SU-DHL-6 (cell line): ENCODE results near the gene ACTL7A.
"Not testable (repeated sequence)": the region's sequence is repeated elsewhere in the genome, so short reads cannot be mapped to it uniquely, and the experiment has no call there.

ENCODE experiments used
- H2AFZ ChIP-seq: fragments of 200-600 bp; sonication (generic); 2 replicates; pipeline ENCODE4 v1.6.1; 2014; ENCODE audit warnings: low read depth, mild to moderate bottlenecking, moderate library complexity, mixed read lengths, antibody characterized with exemption, low read length; ENCODE audit not compliant: severe bottlenecking
- H3F3A ChIP-seq: fragments of 200-600 bp; shearing (Covaris generic); 2 replicates; pipeline ENCODE4 v1.6.0; 2016; ENCODE audit warnings: antibody characterized with exemption, mild to moderate bottlenecking; ENCODE audit not compliant: insufficient read depth
- H3K27ac ChIP-seq: fragments of 200-600 bp; sonication (generic); 2 replicates; pipeline ENCODE4 v1.5.1; 2016; ENCODE audit warnings: low read depth, mild to moderate bottlenecking, low read length, moderate library complexity, mixed read lengths
- H3K27me3 ChIP-seq: fragments of 200-600 bp; sonication (generic), shearing (Covaris generic); 2 replicates; pipeline ENCODE4 v1.6.0; 2014; ENCODE audit warnings: mild to moderate bottlenecking, low read length
- H3K36me3 ChIP-seq: fragments of 200-600 bp; sonication (generic); 2 replicates; pipeline ENCODE4 v1.6.1; 2014; ENCODE audit warnings: mild to moderate bottlenecking, low read length, mixed read lengths
- H3K4me2 ChIP-seq: fragments of 300-600, 200-600 bp; shearing (Covaris generic), sonication (generic); 2 replicates; pipeline ENCODE4 v1.6.0; 2014; ENCODE audit warnings: low read length, low read depth, mild to moderate bottlenecking; ENCODE audit not compliant: poor library complexity, severe bottlenecking
- H3K4me3 ChIP-seq: fragments of 200-600 bp; sonication (generic); 2 replicates; pipeline ENCODE4 v1.5.1; 2014; ENCODE audit warnings: antibody characterized with exemption, low read length, mild to moderate bottlenecking, mixed read lengths; ENCODE audit not compliant: insufficient read depth, poor library complexity, severe bottlenecking
- H3K79me2 ChIP-seq: fragments of 200-600 bp; sonication (generic); 2 replicates; pipeline ENCODE4 v1.6.1; 2014; ENCODE audit warnings: mild to moderate bottlenecking, low read length, moderate library complexity; ENCODE audit not compliant: insufficient read depth
- H3K9ac ChIP-seq: fragments of 200-600 bp; sonication (generic); 2 replicates; pipeline ENCODE4 v1.7.0; 2014; ENCODE audit warnings: mild to moderate bottlenecking, low read length
- H3K9me2 ChIP-seq: fragments of 200-600 bp; sonication (generic); replicated peaks from 2 replicates; pipeline ENCODE4 v1.6.1; 2014; ENCODE audit warnings: low read length; ENCODE audit not compliant: insufficient read depth
- H3K9me3 ChIP-seq: fragments of 200-600 bp; sonication (generic); 2 replicates; pipeline ENCODE4 v1.6.1; 2014; ENCODE audit warnings: low read length, mixed read lengths; ENCODE audit not compliant: insufficient read depth
- H4K20me1 ChIP-seq: fragments of 200-600 bp; sonication (generic); 2 replicates; pipeline ENCODE4 v1.6.1; 2014; ENCODE audit warnings: low read depth, mild to moderate bottlenecking, antibody characterized with exemption, low read length, moderate library complexity, mixed read lengths
- CTCF ChIP-seq: fragments of 200-600 bp; sonication (generic); IDR thresholded peaks from one replicate; pipeline ENCODE4 v1.5.1; 2017; ENCODE audit warnings: antibody characterized with exemption, mild to moderate bottlenecking, low read length, moderate library complexity; ENCODE audit not compliant: insufficient read depth, poor library complexity, severe bottlenecking
- EZH2phosphoT487 ChIP-seq: fragments of 200-600 bp; sonication (generic), shearing (Covaris generic); conservative IDR thresholded peaks from 2 replicates; pipeline ENCODE4 v1.6.1; 2018; ENCODE audit warnings: mild to moderate bottlenecking, antibody characterized with exemption, low read length, moderate library complexity, mixed read lengths

Gene ACTL7A

GRCh38 chr9:108885643-108886348 lies 23.7 kb downstream of the ACTL7A start:
- Histone ChIP-seq H3K9me2 (no peaks in the 10 kb centered on the region), H4K20me1 (no peaks in the 10 kb centered on the region), H3K27ac (no peak overlapping the region), H3K4me3 (no peak overlapping the region), H2AFZ (no peak overlapping the region), H3K9ac (no peak overlapping the region), H3F3A (no peaks in the 10 kb centered on the region), H3K9me3 (no peaks in the 10 kb centered on the region), H3K36me3 (peaks cover 2% of the 10 kb centered on the region; the same call in 1 of the 2 replicates), H3K4me2 (no peak overlapping the region), H3K27me3 (no peaks in the 10 kb centered on the region), H3K79me2 (no peaks in the 10 kb centered on the region)
- TF ChIP-seq EZH2phosphoT487 = no peak
- no peak for TF ChIP-seq CTCF

GRCh38 chr9:108886594-108887271 lies 24.7 kb downstream of the ACTL7A start:
- not testable (repeated sequence) for H3F3A ChIP-seq, H3K27me3 ChIP-seq, H3K79me2 ChIP-seq, H3K4me2 ChIP-seq, H3K4me3 ChIP-seq, H3K27ac ChIP-seq, H3K9ac ChIP-seq, H4K20me1 ChIP-seq, H3K9me2 ChIP-seq, H3K9me3 ChIP-seq, H2AFZ ChIP-seq, H3K36me3 ChIP-seq

GRCh38 chr9:108889649-108890067 lies 27.6 kb downstream of the ACTL7A start:
- no peaks in the 10 kb centered on the region for H3F3A ChIP-seq
- no peak overlapping the region for H2AFZ ChIP-seq
- H3K4me2 ChIP-seq = no peak overlapping the region
- H3K9me2 ChIP-seq = no peaks in the 10 kb centered on the region
- peaks cover 2% of the 10 kb centered on the region; the same call in 1 of the 2 replicates for H3K36me3 ChIP-seq
- no peak overlapping the region for H3K9ac ChIP-seq
- no peaks in the 10 kb centered on the region for H3K79me2 ChIP-seq
- no peak overlapping the region for H3K4me3 ChIP-seq
- H4K20me1 ChIP-seq = no peaks in the 10 kb centered on the region
- no peaks in the 10 kb centered on the region for H3K9me3 ChIP-seq
- H3K27ac ChIP-seq = no peak overlapping the region
- TF ChIP-seq EZH2phosphoT487 = no peak
- no peak for TF ChIP-seq CTCF
- H3K27me3 ChIP-seq = no peaks in the 10 kb centered on the region
